Suppressor macrophage treated with lipopolysaccharide for 4 hours (primary cell): ENCODE results near the gene HMOX1.

Experiments used
- DNase-seq: peaks from one replicate; pipeline ENCODE4 v3.0.0-alpha.2; 2020

Gene HMOX1

GRCh38 chr22:35380537-35381423, at the start of gene HMOX1:
TSS of gene HMOX1 (plus strand) at chr22:35381096. CDS start at chr22:35381174, 78 bp downstream.
- peak; percentile 98 for DNase-seq

- no peak for DNase-seq
Observed at GRCh38 chr22:35332278-35332677, 48.6 kb upstream of the HMOX1 start.

GRCh38 chr22:35333220-35333619, 47.7 kb upstream of the HMOX1 start:
- DNase-seq, result no peak

GRCh38 chr22:35334004-35334403, 46.9 kb upstream of the HMOX1 start:
- DNase-seq, result peak; percentile 50

GRCh38 chr22:35335468-35335867, 45.4 kb upstream of the HMOX1 start:
- no peak for DNase-seq

GRCh38 chr22:35335936-35336781, 44.7 kb upstream of the HMOX1 start:
- DNase-seq, result no peak

- DNase-seq, result no peak
Observed at GRCh38 chr22:35337932-35338331, 43.0 kb upstream of the HMOX1 start.

- no peak for DNase-seq
Observed at GRCh38 chr22:35341090-35341874, 39.6 kb upstream of the HMOX1 start.

GRCh38 chr22:35342390-35342789, 38.5 kb upstream of the HMOX1 start:
- no peak for DNase-seq

- no peak for DNase-seq
Observed at GRCh38 chr22:35343664-35344550, 37.0 kb upstream of the HMOX1 start.

- DNase-seq, result no peak
Observed at GRCh38 chr22:35344956-35345690, 35.8 kb upstream of the HMOX1 start.

GRCh38 chr22:35345808-35346505, 34.9 kb upstream of the HMOX1 start:
- DNase-seq, result no peak

GRCh38 chr22:35346596-35347220, 34.2 kb upstream of the HMOX1 start:
- DNase-seq, result no peak

- DNase-seq, result no peak
Observed at GRCh38 chr22:35347462-35347861, 33.4 kb upstream of the HMOX1 start.

GRCh38 chr22:35348026-35348590, 32.8 kb upstream of the HMOX1 start:
- no peak for DNase-seq

- no peak for DNase-seq
Observed at GRCh38 chr22:35348703-35349102, 32.2 kb upstream of the HMOX1 start.

GRCh38 chr22:35349368-35349703, 31.6 kb upstream of the HMOX1 start:
- no peak for DNase-seq

- DNase-seq, result no peak
Observed at GRCh38 chr22:35349704-35350538, 31.0 kb upstream of the HMOX1 start.
